HepG2 (cell line): ENCODE results near the gene ATP8B1. TPM values are rescaled to one million over a fixed set of nuclear protein-coding genes. Genes with fewer than 3 reads are reported as not detected.

Experiments used
- ATAC-seq: fragments of 200-7000 bp; cut with Tn5 transposase; 3 replicates; pipeline ENCODE4 v1.9.1; 2020; ENCODE audit warnings: mild to moderate bottlenecking, moderate library complexity
- BruUV-seq: library from RNA; stranded (reverse); fragments of 400-500 nt; replicated peaks from 2 replicates; lab custom pipeline; 2021; lab: Mats Ljungman, UMichigan
- CTCF ChIA-PET: fragments of 300-600 bp; formaldehyde crosslinking; extraction: SDS; loops from one replicate; lab custom pipeline; 2021; ENCODE audit warnings: low total read pairs, inconsistent platforms, low intra/inter-chr PET ratio; lab: Yijun Ruan, JAX
- POLR2A ChIA-PET: fragments of 350-600 bp; sonication (Branson Sonifier 250); formaldehyde crosslinking; loops from one replicate; lab custom pipeline; 2020; ENCODE audit warnings: antibody characterized with exemption, inconsistent platforms; lab: Yijun Ruan, JAX
- DNase-seq: peaks from one replicate; pipeline ENCODE4 v3.0.0-alpha.2; 2015; ENCODE audit warnings: low spot score
- FAIRE-seq: peaks from 3 replicates; lab custom pipeline; 2011; peaks lifted over from hg19 to GRCh38; lab: Jason Lieb, UNC
- H2AFZ ChIP-seq: one replicate; pipeline ENCODE4 v1.6.1; 2011; ENCODE audit warnings: low read length, inconsistent platforms
- H3K27ac ChIP-seq: fragments of 300-600 bp; 3 replicates; pipeline ENCODE4 v1.8.0; 2011; ENCODE audit warnings: mixed run types, mild to moderate bottlenecking, mixed read lengths, low read length, inconsistent platforms; ENCODE audit not compliant: insufficient read depth; ENCODE audit errors: extremely low read length
- H3K27me3 ChIP-seq, 2 experiments: fragments of 200-600 bp in 1 of 2; 2 replicates in 1 of 2; 3 replicates in 1 of 2; pipeline versions ENCODE4 v1.6.0 to v1.8.0; 2011; ENCODE audit warnings: low read length in 2 of 2, mild to moderate bottlenecking in 2 of 2, moderate library complexity in 2 of 2, inconsistent platforms in 1 of 2; ENCODE audit not compliant: insufficient read depth in 2 of 2, control insufficient read depth in 1 of 2
- H3K36me3 ChIP-seq, 2 experiments: fragments of 200-600 bp in 1 of 2; replicated peaks in 1 of 2; 2 replicates in 1 of 2; 3 replicates in 1 of 2; pipeline versions ENCODE4 v1.5.1 to v1.8.0; 2011; ENCODE audit warnings: low read length in 2 of 2, inconsistent platforms in 1 of 2; ENCODE audit not compliant: insufficient read depth in 2 of 2, control insufficient read depth in 1 of 2
- H3K4me1 ChIP-seq: 2 replicates; pipeline ENCODE4 v1.5.1; 2012; ENCODE audit warnings: low read length, inconsistent platforms; ENCODE audit not compliant: insufficient read depth
- H3K4me2 ChIP-seq: 2 replicates; pipeline ENCODE4 v1.6.0; 2011; ENCODE audit warnings: low read depth, low read length, inconsistent platforms
- H3K4me3 ChIP-seq, 3 experiments: fragments of 200-600 bp in 1 of 3; sonication (generic), shearing (Covaris generic) in 1 of 3; replicated peaks in 1 of 3; 2 replicates each; pipeline ENCODE4 v1.5.1; 2011 to 2016; ENCODE audit warnings: low read length in 3 of 3, inconsistent platforms in 2 of 3, low read depth in 2 of 3, mild to moderate bottlenecking in 2 of 3, control low read depth in 1 of 3, mixed read lengths in 1 of 3; ENCODE audit not compliant: insufficient read depth in 1 of 3
- H3K79me2 ChIP-seq: one replicate; pipeline ENCODE4 v1.6.1; 2011; ENCODE audit warnings: low read length, inconsistent platforms; ENCODE audit not compliant: insufficient read depth
- H3K9ac ChIP-seq: 2 replicates; pipeline ENCODE4 v1.6.0; 2011; ENCODE audit warnings: mild to moderate bottlenecking, low read depth, low read length, inconsistent platforms; ENCODE audit not compliant: insufficient read depth
- H3K9me3 ChIP-seq: 2 replicates; pipeline ENCODE4 v1.5.1; 2012; ENCODE audit warnings: mild to moderate bottlenecking, low read length
- H4K20me1 ChIP-seq: 2 replicates; pipeline ENCODE4 v1.6.0; 2011; ENCODE audit warnings: inconsistent platforms, mild to moderate bottlenecking, low read length, moderate library complexity; ENCODE audit not compliant: insufficient read depth
- ATF7 ChIP-seq, 2 experiments: fragments of 450-650 bp in 1 of 2; sonication (generic) in 1 of 2; formaldehyde crosslinking in 1 of 2; IDR thresholded peaks; 2 replicates each; pipeline versions ENCODE4 v1.4.0 to v1.6.1; 2016 to 2020; ENCODE audit warnings: antibody characterized with exemption in 1 of 2, mild to moderate bottlenecking in 1 of 2, missing genetic modification reagents in 1 of 2
- CENPX ChIP-seq: sonication (generic); formaldehyde crosslinking; IDR thresholded peaks from 2 replicates; pipeline ENCODE4 v1.9.0; 2021; ENCODE audit warnings: mild to moderate bottlenecking, missing genetic modification reagents, moderate library complexity
- DMTF1 ChIP-seq: sonication (generic); formaldehyde crosslinking; IDR thresholded peaks from 2 replicates; pipeline ENCODE4 v1.4.0; 2020; ENCODE audit warnings: mild to moderate bottlenecking, missing genetic modification reagents
- HNRNPK ChIP-seq: fragments of 200-400 bp; formaldehyde crosslinking; IDR thresholded peaks from 2 replicates; pipeline ENCODE4 v1.6.1; 2018; ENCODE audit warnings: low read length, low read depth, moderate library complexity, mild to moderate bottlenecking; ENCODE audit not compliant: poor library complexity, severe bottlenecking
- MIER2 ChIP-seq: IDR thresholded peaks from 2 replicates; pipeline ENCODE4 v1.6.1; 2016; ENCODE audit warnings: missing biosample characterization, missing genetic modification reagents
- RAD51 ChIP-seq: fragments of 450-650 bp; IDR thresholded peaks from 2 replicates; pipeline ENCODE4 v1.6.1; 2016; ENCODE audit warnings: borderline replicate concordance
- SKI ChIP-seq: fragments of 450-650 bp; IDR thresholded peaks from one replicate; pipeline ENCODE4 v1.6.1; 2018; ENCODE audit warnings: mild to moderate bottlenecking; ENCODE audit not compliant: partially characterized antibody
- SNAPC2 ChIP-seq: sonication (generic); formaldehyde crosslinking; IDR thresholded peaks from 2 replicates; pipeline ENCODE4 v1.8.1; 2022; ENCODE audit warnings: mild to moderate bottlenecking, missing genetic modification reagents
- THAP11 ChIP-seq: IDR thresholded peaks from 2 replicates; pipeline ENCODE4 v1.6.1; 2016; ENCODE audit warnings: missing biosample characterization, missing genetic modification reagents
- ZBTB21 ChIP-seq: sonication (generic); formaldehyde crosslinking; IDR thresholded peaks from 2 replicates; pipeline ENCODE4 v1.4.0; 2020; ENCODE audit warnings: missing genetic modification reagents
- ZFP41 ChIP-seq: sonication (generic); formaldehyde crosslinking; IDR thresholded peaks from 2 replicates; pipeline ENCODE4 v1.4.0; 2020; ENCODE audit warnings: mild to moderate bottlenecking, missing genetic modification reagents, borderline replicate concordance
- ZIK1 ChIP-seq: sonication (generic); formaldehyde crosslinking; IDR thresholded peaks from 2 replicates; pipeline ENCODE4 v1.5.0; 2020; ENCODE audit warnings: mild to moderate bottlenecking, low read depth, missing genetic modification reagents, borderline replicate concordance
- ZKSCAN1 ChIP-seq: fragments of 150-350 bp; IDR thresholded peaks from 2 replicates; pipeline ENCODE4 v1.6.1; 2014; ENCODE audit warnings: low read length
- ZNF564 ChIP-seq: sonication (generic); formaldehyde crosslinking; IDR thresholded peaks from 2 replicates; pipeline ENCODE4 v1.8.1; 2023; ENCODE audit warnings: mild to moderate bottlenecking, missing genetic modification reagents
- ZNF577 ChIP-seq: sonication (generic); formaldehyde crosslinking; IDR thresholded peaks from 2 replicates; pipeline ENCODE4 v1.4.0; 2020; ENCODE audit warnings: mild to moderate bottlenecking, low read depth, missing genetic modification reagents, borderline replicate concordance
- ZNF615 ChIP-seq: sonication (generic); formaldehyde crosslinking; IDR thresholded peaks from 2 replicates; pipeline ENCODE4 v1.5.0; 2020; ENCODE audit warnings: mild to moderate bottlenecking, missing genetic modification reagents, borderline replicate concordance
- WGBS: methylation state at CpG from one replicate; pipeline ENCODE4 v1.1.6; 2017; ENCODE audit warnings: low lambda C conversion rate; 5-methylcytosine and 5-hydroxymethylcytosine counted together
- in situ Hi-C: cut with HindIII; loops from 2 replicates; pipeline ENCODE4 v1.10.0; 2017; ENCODE audit warnings: low pct_unique_long_range_greater_than_20kb; ENCODE audit not compliant: extremely low pct_ligation_motif_present
- intact Hi-C: fragments of 100-400 bp; cut with micrococcal nuclease; formaldehyde crosslinking; loops from one replicate; pipeline ENCODE4 v1.10.0; 2022; ENCODE audit not compliant: unreplicated experiment
- polyA plus RNA-seq, 8 experiments: library from polyadenylated mRNA; depleted of rRNA in 3 of 8; stranded (reverse) in 7 of 8; unstranded in 1 of 8; fragments of >200 nt; fragmentation: Illumina TruSeq in 4 of 8; extraction: Trizol in 4 of 8; gene quantifications; 2 replicates each; pipeline versions ENCODE4 v1.2.1 to v1.2.3, GENCODE V29; 2011 to 2016; ENCODE audit warnings: low read depth in 4 of 8, missing spikeins in 1 of 8, mixed read lengths in 1 of 8; ENCODE audit not compliant: insufficient read depth in 1 of 8
- total RNA-seq, 5 experiments: library from RNA; depleted of rRNA; stranded (reverse); fragments of >200 nt; fragmentation: Illumina TruSeq; extraction: Trizol; gene quantifications; 2 replicates each; pipeline ENCODE4 v1.2.3, GENCODE V29; 2016; ENCODE audit warnings: low read depth in 1 of 5
- TF ChIP-seq, protein P1 (sequence below): sonication (generic); formaldehyde crosslinking; IDR thresholded peaks from 2 replicates; pipeline ENCODE4 v1.4.0; 2020; ENCODE audit warnings: missing genetic modification reagents, borderline replicate concordance

The ATP8B1 gene
- total and polyA plus RNA-seq, 2 of the 13 experiments (the other 11 are each of a cell fraction or from before 2014, with no cell fraction given) = 2.8 to 4.0 TPM

- BruUV-seq = no TSS peak
- H3K4me2 ChIP-seq = no peak overlapping the region
- FAIRE-seq = no peak
- intact Hi-C loops (loop anchor here (5.0 kb wide), 4 partner anchors 78 to 147 kb away; no protein-coding TSS in a partner anchor), in situ Hi-C loops (no loop called here)
- no peaks in the 10 kb centered on the region for H3K36me3 ChIP-seq
- no peak overlapping the region for H3K9ac ChIP-seq
- WGBS = 96% methylated on average over 4 of the region's 4 CpGs
- H2AFZ ChIP-seq = no peak overlapping the region
- ChIA-PET POLR2A (no interaction called here), CTCF (no interaction called here)
- no peak overlapping the region for H3K4me3 ChIP-seq
- no peak for TF ChIP-seq ZBTB21 (CRISPR knock-in tag)
- no peak for TF ChIP-seq THAP11
- no peak for TF ChIP-seq DMTF1
- no peak for TF ChIP-seq HNRNPK
- no peak for TF ChIP-seq ZNF615 (CRISPR knock-in tag)
- TF ChIP-seq ZIK1 (CRISPR knock-in tag) = no peak
- no peak for TF ChIP-seq SNAPC2 (CRISPR knock-in tag)
- TF ChIP-seq, protein P1, sequence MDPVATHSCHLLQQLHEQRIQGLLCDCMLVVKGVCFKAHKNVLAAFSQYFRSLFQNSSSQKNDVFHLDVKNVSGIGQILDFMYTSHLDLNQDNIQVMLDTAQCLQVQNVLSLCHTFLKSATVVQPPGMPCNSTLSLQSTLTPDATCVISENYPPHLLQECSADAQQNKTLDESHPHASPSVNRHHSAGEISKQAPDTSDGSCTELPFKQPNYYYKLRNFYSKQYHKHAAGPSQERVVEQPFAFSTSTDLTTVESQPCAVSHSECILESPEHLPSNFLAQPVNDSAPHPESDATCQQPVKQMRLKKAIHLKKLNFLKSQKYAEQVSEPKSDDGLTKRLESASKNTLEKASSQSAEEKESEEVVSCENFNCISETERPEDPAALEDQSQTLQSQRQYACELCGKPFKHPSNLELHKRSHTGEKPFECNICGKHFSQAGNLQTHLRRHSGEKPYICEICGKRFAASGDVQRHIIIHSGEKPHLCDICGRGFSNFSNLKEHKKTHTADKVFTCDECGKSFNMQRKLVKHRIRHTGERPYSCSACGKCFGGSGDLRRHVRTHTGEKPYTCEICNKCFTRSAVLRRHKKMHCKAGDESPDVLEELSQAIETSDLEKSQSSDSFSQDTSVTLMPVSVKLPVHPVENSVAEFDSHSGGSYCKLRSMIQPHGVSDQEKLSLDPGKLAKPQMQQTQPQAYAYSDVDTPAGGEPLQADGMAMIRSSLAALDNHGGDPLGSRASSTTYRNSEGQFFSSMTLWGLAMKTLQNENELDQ (CRISPR knock-in tag) = no peak
- no peak for TF ChIP-seq ZKSCAN1
- TF ChIP-seq ZNF564 (CRISPR knock-in tag) = no peak
- TF ChIP-seq RAD51 = no peak
- TF ChIP-seq SKI = no peak
- TF ChIP-seq CENPX (CRISPR knock-in tag) = no peak
- no peak for TF ChIP-seq ZNF577 (CRISPR knock-in tag)
- no peak for TF ChIP-seq MIER2
- no peak for TF ChIP-seq ATF7 (IDR thresholded peaks at IDR 0.05)
- TF ChIP-seq ATF7 (CRISPR knock-in tag; IDR thresholded peaks at IDR 0.05) = no peak
- no peak for TF ChIP-seq ZFP41 (CRISPR knock-in tag)
- DNase-seq = no peak
- H3K27me3 ChIP-seq = no peaks in the 10 kb centered on the region
- peaks cover 46% of the 10 kb centered on the region for H3K4me1 ChIP-seq
- no peaks in the 10 kb centered on the region for H4K20me1 ChIP-seq
- ATAC-seq = no peak
- H3K9me3 ChIP-seq = peaks cover 3% of the 10 kb centered on the region; the same call in 1 of the 2 replicates
- H3K27ac ChIP-seq = no peak overlapping the region
- H3K79me2 ChIP-seq = no peaks in the 10 kb centered on the region
Observed at GRCh38 chr18:57710226-57710625, 92.9 kb downstream of the ATP8B1 start.
